HG03039 (cell line): ENCODE measurements around the gene CACNA1S.

Experiments used
- ATAC-seq: cut with Tn5 transposase; IDR thresholded peaks from one replicate; pipeline ENCODE4 v1.9.1; 2021; ENCODE audit warnings: mild to moderate bottlenecking, moderate library complexity; ENCODE audit not compliant: unreplicated experiment

Gene CACNA1S

DNA sequence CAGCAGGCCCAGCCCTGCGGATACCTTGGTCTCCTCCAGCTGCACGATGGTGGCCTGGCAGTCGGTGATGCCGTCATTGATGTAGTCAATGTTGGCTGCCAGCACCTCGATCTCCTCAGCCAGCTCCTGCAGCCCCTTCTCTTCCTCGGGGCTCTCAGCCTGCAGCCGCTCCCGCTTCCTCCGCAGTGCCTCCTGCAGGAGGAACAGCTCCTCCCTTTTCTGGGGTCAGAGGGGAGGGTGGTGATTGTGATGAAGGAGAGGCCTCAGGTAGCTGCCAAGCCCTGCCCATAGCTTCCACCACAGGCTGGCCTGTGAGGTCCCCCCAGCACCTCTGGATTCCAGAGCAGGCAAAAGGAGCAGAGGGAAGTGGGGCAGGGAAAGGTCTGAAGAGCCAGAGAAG, 122.1 kb downstream of the CACNA1S start:
- no peak for ATAC-seq
